ENCODE measurements around the gene ETFA.

ETFA gene

DNA sequence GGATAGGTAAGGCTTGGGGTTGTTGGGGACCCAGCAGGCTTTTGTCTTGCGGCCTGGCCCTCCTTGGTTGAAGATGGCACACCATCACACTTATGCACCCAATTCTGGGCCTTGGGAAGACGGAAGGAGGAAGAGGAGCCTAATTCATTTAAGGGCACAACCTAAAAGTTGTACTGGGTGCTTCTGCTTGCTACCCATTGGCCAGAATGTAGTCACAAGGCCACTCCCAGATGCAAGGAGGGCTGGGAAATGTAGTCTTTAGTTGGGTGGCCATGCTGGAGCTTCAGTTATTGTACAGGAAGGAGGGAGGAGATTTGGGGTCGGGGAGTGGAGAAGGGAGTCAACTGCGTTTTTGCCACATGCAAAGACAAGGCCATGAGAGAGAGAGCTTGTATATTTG, 142.3 kb downstream of the ETFA start:
- H3K27me3 ChIP-seq (ENCODE audit: control insufficient read depth in 5 of 5, insufficient read depth in 4 of 5, low read length in 5 of 5) = peaks cover 0 to 7% (median 0%) of the 10 kb centered on the region in 5 donors
- peaks cover 0 to 2% (median 0%) of the 10 kb centered on the region in 5 donors for H3K9me3 ChIP-seq (ENCODE audit: control insufficient read depth in 5 of 5, low read length in 5 of 5)
- H3K9ac ChIP-seq (ENCODE audit: low read length in 5 of 5) = no peak overlapping the region
- H3K36me3 ChIP-seq (ENCODE audit: control insufficient read depth in 5 of 5, insufficient read depth in 5 of 5, low read length in 5 of 5) = no peaks in the 10 kb centered on the region
- H3K27ac ChIP-seq (ENCODE audit: low read depth, low read length) = no peak overlapping the region
- H3K4me1 ChIP-seq (ENCODE audit: control insufficient read depth in 5 of 5, insufficient read depth in 5 of 5, low read length in 5 of 5) = peaks cover 0 to 18% (median 7%) of the 10 kb centered on the region in 5 donors
- no peak overlapping the region for H3K4me3 ChIP-seq (ENCODE audit: low read depth in 1 of 5, low read length in 5 of 5)

- H3K27ac ChIP-seq (ENCODE audit: low read depth, low read length) = no peak overlapping the region
- peaks cover 0 to 24% (median 12%) of the 10 kb centered on the region in 5 donors for H3K4me1 ChIP-seq (ENCODE audit: control insufficient read depth in 5 of 5, insufficient read depth in 5 of 5, low read length in 5 of 5)
- H3K9me3 ChIP-seq (ENCODE audit: control insufficient read depth in 5 of 5, low read length in 5 of 5) = no peaks in the 10 kb centered on the region
- H3K9ac ChIP-seq (ENCODE audit: low read length in 5 of 5) = no peak overlapping the region
- peaks cover 0 to 6% (median 0%) of the 10 kb centered on the region in 5 donors for H3K27me3 ChIP-seq (ENCODE audit: control insufficient read depth in 5 of 5, insufficient read depth in 4 of 5, low read length in 5 of 5)
- H3K36me3 ChIP-seq (ENCODE audit: control insufficient read depth in 5 of 5, insufficient read depth in 5 of 5, low read length in 5 of 5) = no peaks in the 10 kb centered on the region
- H3K4me3 ChIP-seq (ENCODE audit: low read depth in 1 of 5, low read length in 5 of 5) = no peak overlapping the region
Measured at GRCh38 chr15:76168237-76168984, 142.9 kb downstream of the ETFA start.

DNA sequence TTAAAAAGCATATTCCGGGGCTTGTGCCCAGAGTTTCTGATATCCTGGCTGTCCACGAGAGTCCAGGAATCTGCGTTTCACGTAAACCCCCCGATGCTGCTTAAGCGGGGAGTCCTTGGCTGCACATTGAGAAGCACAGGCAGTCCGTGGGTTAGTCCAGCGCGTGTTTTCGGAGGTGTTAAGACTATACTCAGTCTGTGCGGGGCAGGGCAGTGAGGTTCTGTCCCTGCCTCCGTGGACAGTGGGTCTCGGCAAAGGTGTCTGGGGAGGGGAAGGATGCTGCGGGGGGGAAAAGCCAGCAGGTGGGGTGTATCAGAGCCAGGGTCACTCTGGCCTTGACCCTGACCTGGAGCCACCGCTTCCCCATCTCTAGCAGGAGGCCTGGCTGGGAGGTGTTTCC, 145.3 kb downstream of the ETFA start:
- H3K9ac ChIP-seq (ENCODE audit: low read length in 5 of 5) = no peak overlapping the region
- no peaks in the 10 kb centered on the region for H3K9me3 ChIP-seq (ENCODE audit: control insufficient read depth in 5 of 5, low read length in 5 of 5)
- H3K36me3 ChIP-seq (ENCODE audit: control insufficient read depth in 5 of 5, insufficient read depth in 5 of 5, low read length in 5 of 5) = no peaks in the 10 kb centered on the region
- H3K27me3 ChIP-seq (ENCODE audit: control insufficient read depth in 5 of 5, insufficient read depth in 4 of 5, low read length in 5 of 5) = no peaks in the 10 kb centered on the region
- H3K4me3 ChIP-seq (ENCODE audit: low read depth in 1 of 5, low read length in 5 of 5) = no peak overlapping the region
- peaks cover 5 to 49% (median 34%) of the 10 kb centered on the region in 5 donors for H3K4me1 ChIP-seq (ENCODE audit: control insufficient read depth in 5 of 5, insufficient read depth in 5 of 5, low read length in 5 of 5)
- no peak overlapping the region for H3K27ac ChIP-seq (ENCODE audit: low read depth, low read length)

Data from subcutaneous abdominal adipose tissue (tissue), 5 donors.